NCI-H1417 (cell line): ENCODE measurements around the gene ATG16L1.
A peak's percentile ranks its signal among the peaks of the same experiment; 100 is the strongest.

Experiments used
- DNase-seq, 3 experiments: peaks; one replicate each; lab custom pipeline; 2025; lab: John Stamatoyannopoulos, UW

ATG16L1 gene

GRCh38 chr2:233227346-233227978 is 24.0 kb upstream of the ATG16L1 start:
- DNase-seq, result peak in 1 of 3 experiments; percentile 20

GRCh38 chr2:233228376-233228775 is 23.1 kb upstream of the ATG16L1 start:
- no peak for DNase-seq

GRCh38 chr2:233233618-233234230 is 17.7 kb upstream of the ATG16L1 start:
- no peak for DNase-seq

GRCh38 chr2:233234264-233234663 is 17.2 kb upstream of the ATG16L1 start:
- no peak for DNase-seq

DNA sequence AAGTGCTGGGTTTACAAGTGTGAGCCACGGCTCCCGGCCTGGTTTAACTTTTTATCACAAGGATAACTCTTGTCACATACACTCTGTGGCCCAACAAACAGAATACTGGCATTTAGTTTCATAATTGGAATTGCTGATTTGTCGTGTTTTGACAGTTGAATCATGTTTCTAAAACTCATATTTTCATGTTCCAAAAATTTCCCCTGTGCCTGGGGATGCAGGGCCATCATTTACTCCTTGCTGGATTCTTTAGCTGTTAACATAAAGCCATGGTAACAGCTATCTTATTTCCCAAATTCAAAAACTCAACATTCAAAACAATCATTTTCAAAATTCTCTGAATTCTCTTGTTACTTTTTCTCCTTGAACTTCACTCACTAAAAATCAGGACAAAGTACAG is 16.5 kb upstream of the ATG16L1 start:
- no peak for DNase-seq

DNA sequence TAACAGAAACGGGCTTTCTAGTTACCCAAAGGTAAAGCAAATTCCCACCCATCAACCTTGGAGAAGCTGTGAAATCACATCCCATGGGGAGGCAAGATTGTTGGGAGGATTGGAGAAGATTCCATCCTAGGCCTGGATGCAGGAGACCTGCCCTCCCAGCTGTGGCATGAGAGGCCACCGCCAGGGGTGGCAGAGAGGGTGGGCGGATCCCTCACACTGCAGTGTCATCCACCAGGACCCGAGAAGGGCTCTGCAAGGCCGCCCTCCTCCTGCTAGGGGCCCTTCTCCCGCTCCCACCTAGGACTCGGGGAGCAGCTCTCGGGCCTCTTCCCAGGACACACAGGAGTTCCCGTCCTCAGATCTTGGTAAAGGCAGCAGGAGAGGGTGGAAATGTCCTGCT is 15.5 kb upstream of the ATG16L1 start:
- no peak for DNase-seq

- no peak for DNase-seq
These were observed 14.5 kb upstream of the ATG16L1 start for GRCh38 chr2:233236820-233237589.

GRCh38 chr2:233240897-233241296 is 10.6 kb upstream of the ATG16L1 start:
- DNase-seq, result no peak

- no peak for DNase-seq
These were observed 9.7 kb upstream of the ATG16L1 start for GRCh38 chr2:233241803-233242202.

DNA sequence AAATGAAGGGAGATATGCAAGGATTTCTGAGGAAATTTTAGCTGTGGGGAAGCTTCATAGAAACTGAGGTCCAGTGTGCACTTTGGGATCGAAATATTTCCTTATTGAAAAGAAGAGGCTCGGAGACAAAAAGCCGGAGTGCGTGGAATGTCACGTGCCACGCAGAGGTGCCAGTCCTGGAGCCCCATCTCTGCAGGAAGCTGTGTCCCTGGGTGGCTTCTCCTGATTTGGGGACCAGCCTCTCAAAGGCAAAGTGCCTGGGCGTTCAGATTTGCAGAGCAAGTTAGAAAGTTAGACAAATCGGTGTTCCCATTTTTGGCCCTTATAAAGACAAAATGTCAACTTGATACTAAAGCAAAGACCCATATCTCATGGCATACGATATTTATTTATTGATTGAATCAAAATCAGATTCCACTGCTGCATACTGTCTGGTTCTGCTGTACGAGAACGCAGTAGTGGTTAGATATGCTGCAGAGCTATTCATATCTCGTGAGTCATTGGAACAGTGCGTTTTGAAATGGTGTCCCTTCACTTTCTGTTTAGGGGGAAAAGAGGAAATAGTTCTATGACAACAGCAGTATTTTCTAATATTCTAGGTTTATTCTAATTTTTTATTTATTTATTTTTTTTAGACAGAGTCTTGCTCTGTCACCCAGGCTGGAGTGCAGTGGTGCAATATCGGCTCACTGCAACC is 9.1 kb upstream of the ATG16L1 start:
- DNase-seq, result no peak

GRCh38 chr2:233243348-233243747 is 8.1 kb upstream of the ATG16L1 start:
- DNase-seq, result no peak

DNA sequence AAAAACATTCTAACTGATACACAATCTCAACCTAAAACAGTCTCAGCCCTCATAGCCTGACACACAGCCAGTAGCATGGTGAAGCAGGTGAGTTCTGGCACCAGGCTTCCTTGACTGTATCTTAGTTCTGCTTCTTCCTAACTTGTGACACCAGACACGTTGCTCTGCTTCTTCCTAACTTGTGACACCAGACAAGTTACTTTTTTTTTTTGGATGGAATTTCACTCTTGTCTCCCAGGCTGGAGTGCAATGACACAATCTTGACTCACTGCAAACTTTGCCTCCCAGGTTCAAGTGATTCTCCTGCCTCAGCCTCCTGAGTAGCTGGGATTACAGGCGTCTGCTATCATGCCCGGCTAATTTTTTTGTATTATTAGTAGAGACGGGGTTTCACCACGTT is 6.7 kb upstream of the ATG16L1 start:
- DNase-seq, result no peak

DNA sequence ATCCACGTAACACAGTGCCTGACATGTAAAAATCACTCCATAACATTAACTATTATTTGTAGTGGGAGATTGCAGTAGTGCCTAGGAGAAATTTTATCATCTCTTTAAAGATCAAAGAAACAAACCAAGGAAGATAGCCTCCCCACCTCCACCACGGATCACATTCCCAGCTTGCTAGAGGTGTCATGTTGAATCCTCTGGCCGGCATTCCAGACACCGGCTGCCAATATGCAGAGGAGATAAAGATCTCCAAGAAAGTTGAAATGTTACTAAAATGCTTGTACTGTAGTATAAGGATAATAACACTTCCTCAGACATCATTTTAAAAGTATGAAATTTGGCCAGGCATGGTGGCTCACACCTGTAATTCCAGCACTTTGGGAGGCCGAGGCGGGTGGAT is 6.1 kb upstream of the ATG16L1 start:
- DNase-seq, result no peak

DNA sequence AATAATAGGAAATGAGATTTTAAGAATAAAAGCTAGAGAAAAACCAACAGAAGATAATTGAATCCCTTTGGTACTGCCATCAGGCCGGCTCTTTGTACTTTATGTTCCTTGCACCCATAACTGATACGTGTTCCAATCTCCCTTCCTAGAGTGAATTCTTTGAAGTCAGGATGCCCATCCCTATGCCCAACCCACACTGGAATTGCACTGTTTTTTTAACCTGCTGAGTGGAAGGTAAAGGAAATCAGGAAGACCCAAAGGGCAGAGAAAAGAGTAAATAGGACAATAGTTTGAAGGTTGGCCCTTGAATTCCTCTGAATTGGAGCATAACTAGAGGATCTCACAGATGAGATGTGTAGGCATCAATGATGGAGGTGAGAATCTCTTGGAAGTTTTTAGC is 4.4 kb upstream of the ATG16L1 start:
- DNase-seq, result no peak

DNA sequence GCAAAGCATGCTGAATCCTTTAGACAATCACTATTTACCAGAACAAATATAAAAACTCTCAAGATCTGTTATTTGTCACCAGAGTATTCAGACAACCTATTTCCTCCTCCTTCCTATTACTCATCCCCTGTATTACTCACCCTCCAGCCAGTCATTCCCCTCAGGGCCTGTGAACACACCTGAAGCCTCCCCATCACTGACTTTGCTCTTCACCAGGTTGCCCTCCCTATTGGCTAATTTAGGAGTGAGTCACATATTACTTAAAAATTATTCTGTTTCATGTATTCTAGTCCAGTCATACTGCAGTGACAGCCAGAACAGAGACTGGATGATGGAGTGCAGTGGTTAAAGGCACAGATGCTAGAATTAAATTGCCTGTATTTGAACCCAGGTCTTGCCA is 3.7 kb upstream of the ATG16L1 start:
- DNase-seq, result peak in 1 of 3 experiments; percentile 4

GRCh38 chr2:233248999-233249398 is 2.5 kb upstream of the ATG16L1 start:
- DNase-seq, result no peak

DNA sequence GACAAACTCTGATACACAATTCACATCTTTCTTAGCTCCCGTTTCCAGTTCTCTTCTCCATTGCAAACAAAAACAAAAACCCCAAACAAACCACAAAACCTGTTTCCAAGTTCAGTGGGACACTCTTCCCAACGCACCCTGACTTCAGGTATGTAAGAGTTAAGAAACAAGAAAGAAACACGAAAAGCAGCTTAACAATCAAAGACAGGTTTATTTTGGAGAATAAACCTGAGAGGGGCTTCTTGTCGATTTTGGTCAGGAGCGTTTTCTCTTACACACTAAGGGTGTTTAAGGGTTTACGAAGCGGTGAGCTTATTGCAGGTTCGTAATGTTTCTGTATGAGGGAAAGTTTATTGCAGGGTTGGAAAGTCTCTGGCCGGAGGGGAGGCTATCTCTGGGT is 905 bp upstream of the ATG16L1 start:
- DNase-seq, result no peak

DNA sequence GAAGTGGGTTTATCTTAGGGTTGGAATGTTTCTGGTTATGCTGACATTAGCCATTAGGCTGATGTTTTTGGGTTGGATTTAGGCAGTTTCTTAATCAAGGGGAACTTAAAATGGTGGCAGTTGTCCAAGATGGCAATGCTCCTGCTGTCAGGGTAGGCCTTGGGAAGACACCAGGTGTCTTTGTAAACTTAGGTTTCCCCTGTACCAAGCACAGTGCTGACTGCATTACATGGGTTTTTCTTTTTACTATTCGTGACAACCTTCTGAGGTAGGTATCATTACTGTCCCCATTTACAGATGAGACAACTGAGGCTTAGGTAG is 528 bp upstream of the ATG16L1 start:
- no peak for DNase-seq

DNA sequence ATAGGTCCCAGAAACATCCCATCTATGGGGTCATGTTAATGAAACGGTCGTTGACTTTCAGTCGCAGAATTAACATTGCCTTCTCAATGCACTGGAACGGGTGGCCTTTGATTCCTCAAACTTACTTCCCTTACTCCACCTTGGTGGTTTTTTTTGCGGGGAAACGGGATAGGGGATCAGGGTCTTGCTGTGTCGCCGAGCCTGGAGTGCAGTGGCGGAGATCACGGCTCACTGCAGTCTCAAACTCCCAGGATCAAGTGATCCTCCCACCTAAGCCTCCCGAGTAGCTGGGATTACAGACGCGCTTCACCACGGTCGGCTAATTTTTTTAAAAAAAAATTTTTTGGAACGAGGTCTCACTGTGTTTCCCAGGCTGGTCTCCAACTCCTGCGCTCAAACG is 754 bp downstream of the ATG16L1 start:
- peak in 1 of 3 experiments; percentile 39 for DNase-seq

DNA sequence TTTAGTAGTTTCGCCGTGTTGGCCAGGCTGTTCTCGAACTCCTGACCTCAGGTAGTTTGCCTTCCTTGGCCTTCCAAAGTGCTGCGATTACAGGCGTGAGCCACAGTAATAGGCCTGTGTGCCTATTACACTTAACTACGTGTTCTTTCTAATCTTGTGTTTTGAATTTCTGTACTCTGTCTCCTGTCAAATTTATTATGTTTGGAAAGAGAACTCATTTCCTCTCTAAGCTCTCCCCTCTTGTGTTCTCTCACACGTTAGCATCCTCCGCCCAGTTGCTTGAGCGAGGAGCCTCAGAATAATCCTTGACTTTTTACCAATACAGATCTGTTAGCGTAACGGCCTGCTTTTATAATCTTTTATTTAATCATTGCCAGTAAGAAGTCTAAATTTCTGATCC is 3.7 kb downstream of the ATG16L1 start:
- no peak for DNase-seq

DNA sequence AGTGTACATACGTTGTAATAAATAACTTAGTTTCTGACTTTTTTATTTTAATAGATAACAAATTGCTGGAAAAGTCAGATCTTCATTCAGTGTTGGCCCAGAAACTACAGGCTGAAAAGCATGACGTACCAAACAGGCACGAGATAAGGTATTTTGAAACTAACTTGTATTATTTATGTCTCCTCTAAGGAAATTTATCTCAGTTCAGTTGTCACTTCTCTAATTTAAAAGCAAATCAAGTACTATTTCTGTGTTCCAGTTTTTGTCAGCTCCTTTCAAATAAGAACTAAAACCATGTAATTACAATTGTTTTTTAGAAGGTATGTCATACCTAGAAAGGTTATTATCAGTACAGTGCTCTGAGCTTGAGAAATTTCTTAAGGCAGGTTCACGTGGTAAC is 4.6 kb downstream of the ATG16L1 start:
- no peak for DNase-seq

- DNase-seq, result no peak
These were observed 6.7 kb downstream of the ATG16L1 start for GRCh38 chr2:233258211-233258610.

DNA sequence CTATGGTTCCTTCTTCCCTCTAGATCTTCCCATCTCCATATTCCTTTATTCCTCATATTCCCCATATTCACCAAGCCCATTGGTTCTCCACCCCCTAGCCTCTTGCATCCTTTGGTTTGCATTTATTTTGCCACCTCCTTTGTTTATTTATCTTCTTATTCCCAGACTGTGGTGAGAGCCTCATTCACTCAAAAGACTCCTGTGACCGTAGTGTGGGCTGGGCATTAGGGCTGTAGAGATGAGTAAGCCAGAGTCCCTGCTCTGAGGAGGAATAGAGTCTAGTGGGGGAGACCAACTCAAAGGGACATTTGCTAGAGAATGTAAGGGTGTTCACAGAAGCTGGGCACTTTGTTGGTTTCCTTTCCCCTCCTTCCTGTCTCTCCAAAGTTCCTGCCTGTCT is 8.3 kb downstream of the ATG16L1 start:
- DNase-seq, result no peak
